Endodermal cell (in vitro differentiated cells): ENCODE results near the gene DLK1. TPM values are rescaled to one million over a fixed set of nuclear protein-coding genes. Genes with fewer than 3 reads are reported as not detected.
A peak's percentile ranks its signal among the peaks of the same experiment; 100 is the strongest.

Source experiments
- DNase-seq: peaks from one replicate; pipeline ENCODE4 v3.0.0-alpha.2; 2017
- H3K27ac ChIP-seq: 2 replicates; pipeline ENCODE4 v1.5.1; 2013; ENCODE audit warnings: mild to moderate bottlenecking, low read depth, low read length, moderate library complexity
- H3K27me3 ChIP-seq: 2 replicates; pipeline ENCODE4 v1.6.1; 2013; ENCODE audit warnings: mild to moderate bottlenecking, low read length, moderate library complexity; ENCODE audit not compliant: insufficient read depth, control insufficient read depth, poor library complexity, severe bottlenecking
- H3K36me3 ChIP-seq: 2 replicates; pipeline ENCODE4 v1.7.0; 2013; ENCODE audit warnings: mild to moderate bottlenecking, low read length, moderate library complexity; ENCODE audit not compliant: control insufficient read depth, insufficient read depth
- H3K4me1 ChIP-seq: one replicate; pipeline ENCODE4 v1.7.0; 2013; ENCODE audit warnings: low read length; ENCODE audit not compliant: control insufficient read depth, insufficient read depth
- H3K4me3 ChIP-seq: 2 replicates; pipeline ENCODE4 v1.5.1; 2013; ENCODE audit warnings: mild to moderate bottlenecking, low read length, moderate library complexity
- H3K9ac ChIP-seq: 2 replicates; pipeline ENCODE4 v1.6.1; 2013; ENCODE audit warnings: mild to moderate bottlenecking, low read length, moderate library complexity; ENCODE audit not compliant: poor library complexity, severe bottlenecking; ENCODE audit errors: extremely low read depth
- H3K9me3 ChIP-seq: 2 replicates; pipeline ENCODE4 v1.6.1; 2013; ENCODE audit warnings: mild to moderate bottlenecking, low read length, moderate library complexity; ENCODE audit not compliant: control insufficient read depth
- H3K27ac Mint-ChIP-seq: 2 replicates; pipeline ENCODE4 v1.8.0; 2020; ENCODE audit warnings: mixed read lengths
- H3K27me3 Mint-ChIP-seq: 2 replicates; pipeline ENCODE4 v1.8.0; 2021; ENCODE audit warnings: mild to moderate bottlenecking, mixed read lengths; ENCODE audit not compliant: insufficient read depth
- H3K36me3 Mint-ChIP-seq: 2 replicates; pipeline ENCODE4 v1.8.0; 2020; ENCODE audit warnings: low read depth, mixed read lengths
- H3K4me1 Mint-ChIP-seq: 2 replicates; pipeline ENCODE4 v1.8.0; 2020; ENCODE audit warnings: mixed read lengths
- H3K4me3 Mint-ChIP-seq: 2 replicates; pipeline ENCODE4 v1.8.0; 2020; ENCODE audit warnings: mild to moderate bottlenecking, moderate library complexity, mixed read lengths
- H3K9me3 Mint-ChIP-seq: 2 replicates; pipeline ENCODE4 v1.8.0; 2020; ENCODE audit warnings: mild to moderate bottlenecking, mixed read lengths
- CTCF ChIP-seq: fragments of 200-600 bp; sonication (generic); conservative IDR thresholded peaks from 2 replicates; pipeline ENCODE4 v1.5.0; 2021; ENCODE audit warnings: antibody characterized with exemption, mild to moderate bottlenecking
- whole genome bisulfite sequencing, 2 experiments: methylation state at CpG; one replicate each; pipeline versions ENCODE4 v1.1.5 to v1.1.7; 2013; ENCODE audit warnings: missing lambda C conversion rate in 2 of 2, mixed read lengths in 1 of 2; ENCODE audit not compliant: insufficient coverage in 1 of 2, insufficient read length in 1 of 2; 5-methylcytosine and 5-hydroxymethylcytosine counted together
- total RNA-seq, 2 donors: library from RNA; stranded (reverse); fragmentation: NEBNext Ultra II Directional in 1 of 2; extraction: Animal tissue kit (Norgen Biotek cat#: 25700) in 1 of 2; gene quantifications; 2 replicates in 1 of 2; 3 replicates in 1 of 2; pipeline ENCODE4 v1.2.1, GENCODE V29; 2021

DLK1 gene
- total RNA-seq, 2 donors from 2014 or later, result 78.3 to 117 TPM

DNA sequence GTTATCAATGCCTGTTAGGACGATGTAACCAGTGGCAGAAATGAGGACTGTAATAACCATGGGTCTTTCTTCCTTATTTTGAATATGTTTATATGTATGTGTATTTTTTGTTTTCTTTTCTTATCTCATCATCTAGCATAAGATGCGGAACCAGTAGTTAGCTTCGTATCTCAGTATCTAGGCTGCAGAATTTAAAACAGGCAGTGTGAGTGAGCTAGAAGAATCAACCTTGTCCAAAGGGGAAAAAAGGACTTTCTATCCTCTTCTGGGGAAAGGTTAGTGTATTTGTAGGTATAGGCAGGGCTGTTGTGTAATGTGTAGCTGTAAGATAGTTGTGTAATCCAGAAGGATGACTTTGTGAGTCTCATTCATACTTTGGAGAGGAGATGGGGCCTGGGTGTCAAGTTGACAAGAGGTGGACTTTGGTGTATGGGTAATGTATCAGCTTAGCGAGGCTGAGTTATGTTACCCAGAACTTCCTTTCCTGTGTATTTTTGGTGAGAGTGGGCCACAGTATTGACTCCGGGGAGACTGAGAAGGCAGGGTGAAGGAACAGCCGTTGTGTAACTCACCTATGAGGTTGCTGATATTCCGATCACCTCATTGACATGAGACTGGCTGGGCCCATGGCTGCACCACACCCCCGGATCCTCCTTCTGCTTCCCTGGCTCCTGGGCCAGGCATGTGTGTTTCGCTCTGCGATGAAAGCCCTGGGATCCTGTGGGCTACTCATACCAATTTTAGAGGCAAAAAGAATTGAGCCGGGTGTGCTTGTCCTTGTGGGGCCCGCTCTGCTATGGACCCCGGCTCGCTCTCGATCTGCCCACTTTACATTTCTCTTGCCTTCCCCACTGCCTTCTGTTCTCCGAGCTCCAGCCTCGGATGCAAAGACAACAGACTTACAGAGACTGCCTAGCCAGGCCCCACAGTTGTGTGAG is 24.3 kb downstream of the DLK1 start:
- Histone ChIP-seq H3K27me3 (no peaks in the 10 kb centered on the region), H3K9me3 (no peaks in the 10 kb centered on the region), H3K4me3 (no peak overlapping the region), H3K27ac (no peak overlapping the region), H3K4me1 (no peaks in the 10 kb centered on the region), H3K36me3 (no peaks in the 10 kb centered on the region), H3K9ac (no peak overlapping the region)
- no peak for DNase-seq
- Mint-ChIP-seq H3K36me3 (no peaks in the 10 kb centered on the region), H3K4me3 (no peak overlapping the region), H3K9me3 (no peaks in the 10 kb centered on the region), H3K27me3 (no peaks in the 10 kb centered on the region), H3K27ac (no peak overlapping the region), H3K4me1 (no peaks in the 10 kb centered on the region)
- 88 to 89% methylated on average over 17 of the region's 17 CpGs for WGBS, 2 experiments
- no peak for TF ChIP-seq CTCF

GRCh38 chr14:100754020-100754419 is 27.3 kb downstream of the DLK1 start:
- no peak for TF ChIP-seq CTCF
- DNase-seq, result peak; percentile 20
- no peaks in the 10 kb centered on the region for H3K27me3 Mint-ChIP-seq
- Histone ChIP-seq H3K4me3 (no peak overlapping the region), H3K27ac (no peak overlapping the region), H3K9me3 (no peaks in the 10 kb centered on the region), H3K27me3 (no peaks in the 10 kb centered on the region), H3K36me3 (no peaks in the 10 kb centered on the region), H3K4me1 (no peaks in the 10 kb centered on the region), H3K9ac (no peak overlapping the region)
- H3K27ac Mint-ChIP-seq, result no peak overlapping the region
- no peaks in the 10 kb centered on the region for H3K36me3 Mint-ChIP-seq
- H3K4me1 Mint-ChIP-seq, result no peaks in the 10 kb centered on the region
- no peaks in the 10 kb centered on the region for H3K9me3 Mint-ChIP-seq
- H3K4me3 Mint-ChIP-seq, result no peak overlapping the region
- 80 to 91% methylated on average over 1 of the region's 1 CpG for WGBS, 2 experiments

- Histone ChIP-seq H3K9ac (no peak overlapping the region), H3K4me3 (no peak overlapping the region), H3K4me1 (peaks cover 6% of the 10 kb centered on the region), H3K27me3 (no peaks in the 10 kb centered on the region), H3K36me3 (no peaks in the 10 kb centered on the region), H3K9me3 (no peaks in the 10 kb centered on the region), H3K27ac (no peak overlapping the region)
- Mint-ChIP-seq H3K4me3 (no peak overlapping the region), H3K9me3 (no peaks in the 10 kb centered on the region), H3K4me1 (peaks cover 9% of the 10 kb centered on the region), H3K27me3 (no peaks in the 10 kb centered on the region), H3K36me3 (no peaks in the 10 kb centered on the region), H3K27ac (no peak overlapping the region)
- WGBS, 2 experiments, result 67 to 89% methylated on average over 1 of the region's 1 CpG
- no peak for TF ChIP-seq CTCF
- no peak for DNase-seq
Observed at GRCh38 chr14:100755649-100756048, 29.0 kb downstream of the DLK1 start.
